ENCODE results near the gene EIF2AK2. TPM values are rescaled to one million over a fixed set of nuclear protein-coding genes. Genes with fewer than 3 reads are reported as not detected.

The EIF2AK2 gene
- total RNA-seq, 1 donor, result 42.3 TPM

DNA sequence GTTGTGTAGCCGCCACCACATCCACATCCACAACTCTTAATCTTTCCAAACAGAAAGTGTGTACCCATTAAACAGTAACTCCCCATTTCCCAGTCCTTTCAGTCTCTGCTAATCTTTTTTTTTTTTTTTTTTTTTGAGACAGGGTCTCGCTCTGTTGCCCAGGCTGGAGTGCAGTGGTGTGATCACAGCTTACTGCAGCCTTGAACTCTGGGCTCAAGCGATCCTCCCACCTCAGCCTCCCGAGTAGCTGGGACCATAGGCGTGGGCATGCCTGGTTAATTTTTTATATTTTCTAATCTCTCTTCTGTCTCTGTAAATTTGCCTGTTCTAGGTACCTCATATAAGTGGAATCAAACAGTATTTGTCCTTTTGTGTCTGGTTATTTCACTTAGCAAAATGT is 3.6 kb downstream of the EIF2AK2 start:
- H3K79me2 ChIP-seq (ENCODE audit: insufficient read depth, low read length), result peaks cover 78% of the 10 kb centered on the region
- peaks cover 20% of the 10 kb centered on the region for H3K4me1 ChIP-seq (ENCODE audit: insufficient read depth, low read length)
- H3K4me2 ChIP-seq (ENCODE audit: insufficient read depth, low read length), result no peak overlapping the region
- no peak for DNase-seq (ENCODE audit: insufficient read length, low spot score, missing footprints)
- H3K4me3 ChIP-seq (ENCODE audit: insufficient read depth, low read length), result no peak overlapping the region
- H3K27ac ChIP-seq (ENCODE audit: low read depth, low read length), result no peak overlapping the region
- H3K27me3 ChIP-seq (ENCODE audit: insufficient read depth, low read length), result no peaks in the 10 kb centered on the region
- H4K20me1 ChIP-seq (ENCODE audit: insufficient read depth, low read length), result peaks cover 17% of the 10 kb centered on the region
- peaks cover 12% of the 10 kb centered on the region for H3K36me3 ChIP-seq (ENCODE audit: insufficient read depth, low read length)
- TF ChIP-seq, protein P1, sequence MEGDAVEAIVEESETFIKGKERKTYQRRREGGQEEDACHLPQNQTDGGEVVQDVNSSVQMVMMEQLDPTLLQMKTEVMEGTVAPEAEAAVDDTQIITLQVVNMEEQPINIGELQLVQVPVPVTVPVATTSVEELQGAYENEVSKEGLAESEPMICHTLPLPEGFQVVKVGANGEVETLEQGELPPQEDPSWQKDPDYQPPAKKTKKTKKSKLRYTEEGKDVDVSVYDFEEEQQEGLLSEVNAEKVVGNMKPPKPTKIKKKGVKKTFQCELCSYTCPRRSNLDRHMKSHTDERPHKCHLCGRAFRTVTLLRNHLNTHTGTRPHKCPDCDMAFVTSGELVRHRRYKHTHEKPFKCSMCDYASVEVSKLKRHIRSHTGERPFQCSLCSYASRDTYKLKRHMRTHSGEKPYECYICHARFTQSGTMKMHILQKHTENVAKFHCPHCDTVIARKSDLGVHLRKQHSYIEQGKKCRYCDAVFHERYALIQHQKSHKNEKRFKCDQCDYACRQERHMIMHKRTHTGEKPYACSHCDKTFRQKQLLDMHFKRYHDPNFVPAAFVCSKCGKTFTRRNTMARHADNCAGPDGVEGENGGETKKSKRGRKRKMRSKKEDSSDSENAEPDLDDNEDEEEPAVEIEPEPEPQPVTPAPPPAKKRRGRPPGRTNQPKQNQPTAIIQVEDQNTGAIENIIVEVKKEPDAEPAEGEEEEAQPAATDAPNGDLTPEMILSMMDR (IDR thresholded peaks at IDR 0.05; ENCODE audit: extremely low read depth, low read depth, low read length), result no peak
- no peaks in the 10 kb centered on the region for H3K9me3 ChIP-seq (ENCODE audit: low read depth, low read length)
- no peak overlapping the region for H2AFZ ChIP-seq (ENCODE audit: low read length)

DNA sequence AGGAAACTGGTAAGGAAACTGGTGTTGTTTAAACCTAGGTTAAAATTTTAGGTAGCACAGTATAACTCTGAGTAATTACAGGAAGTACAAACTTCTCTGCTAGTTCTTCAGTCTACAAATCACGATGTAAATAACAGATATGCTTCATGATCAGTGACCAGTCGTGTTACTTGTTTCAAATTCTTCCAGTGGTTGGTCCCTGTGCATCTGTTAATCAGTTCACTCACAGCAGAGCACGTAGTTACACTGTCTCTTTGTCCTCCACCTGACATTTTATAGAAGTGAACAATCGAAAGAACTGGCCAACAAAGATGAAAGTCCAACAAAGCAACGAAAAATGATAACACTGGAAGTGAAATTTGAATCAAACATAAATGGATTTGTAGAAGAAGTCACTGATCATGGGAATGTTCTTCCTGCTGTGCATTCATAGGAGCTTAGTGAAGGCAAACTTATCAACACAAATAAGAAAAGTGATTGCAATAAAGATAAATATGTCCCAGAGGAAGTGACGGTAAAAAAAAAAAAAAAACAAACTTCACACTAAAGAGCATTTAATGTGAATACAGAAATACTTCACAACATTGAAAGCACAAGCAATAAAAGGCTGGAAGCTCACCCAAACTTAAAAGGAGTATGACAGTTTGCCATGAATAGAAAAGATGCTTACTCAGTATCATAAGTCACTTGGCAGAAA is 7.0 kb downstream of the EIF2AK2 start:
- peaks cover 61% of the 10 kb centered on the region for H3K79me2 ChIP-seq (ENCODE audit: insufficient read depth, low read length)
- peaks cover 39% of the 10 kb centered on the region for H3K36me3 ChIP-seq (ENCODE audit: insufficient read depth, low read length)
- no peak overlapping the region for H3K27ac ChIP-seq (ENCODE audit: low read depth, low read length)
- no peaks in the 10 kb centered on the region for H3K9me3 ChIP-seq (ENCODE audit: low read depth, low read length)
- DNase-seq (ENCODE audit: insufficient read length, low spot score, missing footprints), result no peak
- no peak overlapping the region for H2AFZ ChIP-seq (ENCODE audit: low read length)
- no peak overlapping the region for H3K4me2 ChIP-seq (ENCODE audit: insufficient read depth, low read length)
- peaks cover 17% of the 10 kb centered on the region for H4K20me1 ChIP-seq (ENCODE audit: insufficient read depth, low read length)
- peaks cover 5% of the 10 kb centered on the region for H3K4me1 ChIP-seq (ENCODE audit: insufficient read depth, low read length)
- TF ChIP-seq, protein P1 (IDR thresholded peaks at IDR 0.05; ENCODE audit: extremely low read depth, low read depth, low read length), result no peak
- H3K4me3 ChIP-seq (ENCODE audit: insufficient read depth, low read length), result no peak overlapping the region
- no peaks in the 10 kb centered on the region for H3K27me3 ChIP-seq (ENCODE audit: insufficient read depth, low read length)

DNA sequence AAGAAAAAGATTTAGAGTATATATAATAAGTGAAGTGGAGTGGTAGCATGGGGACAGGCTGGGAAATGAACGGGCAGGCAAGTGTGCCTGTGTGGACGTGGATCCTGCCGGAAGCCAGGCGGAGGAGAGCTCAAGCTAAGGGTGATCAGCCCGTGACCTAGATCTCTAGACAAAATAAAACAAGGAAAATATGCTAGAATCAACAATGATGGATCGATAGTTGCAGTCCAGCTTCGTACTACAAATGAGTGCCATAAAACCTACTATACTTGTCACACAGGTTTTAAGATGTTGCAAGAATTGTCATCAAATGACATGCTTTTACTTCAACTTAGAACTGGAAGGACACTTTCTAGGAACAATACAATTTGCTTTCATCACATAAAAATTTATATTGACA is 8.5 kb downstream of the EIF2AK2 start:
- no peak for DNase-seq (ENCODE audit: insufficient read length, low spot score, missing footprints)
- Histone ChIP-seq H3K4me3 (ENCODE audit: insufficient read depth, low read length) (no peak overlapping the region), H3K27me3 (ENCODE audit: insufficient read depth, low read length) (no peaks in the 10 kb centered on the region), H3K79me2 (ENCODE audit: insufficient read depth, low read length) (peaks cover 49% of the 10 kb centered on the region), H3K9me3 (ENCODE audit: low read depth, low read length) (no peaks in the 10 kb centered on the region), H3K4me1 (ENCODE audit: insufficient read depth, low read length) (peaks cover 5% of the 10 kb centered on the region), H3K4me2 (ENCODE audit: insufficient read depth, low read length) (no peak overlapping the region), H2AFZ (ENCODE audit: low read length) (no peak overlapping the region), H4K20me1 (ENCODE audit: insufficient read depth, low read length) (peaks cover 15% of the 10 kb centered on the region), H3K36me3 (ENCODE audit: insufficient read depth, low read length) (peaks cover 43% of the 10 kb centered on the region), H3K27ac (ENCODE audit: low read depth, low read length) (no peak overlapping the region)
- TF ChIP-seq, protein P1 (IDR thresholded peaks at IDR 0.05; ENCODE audit: extremely low read depth, low read depth, low read length), result no peak

DNA sequence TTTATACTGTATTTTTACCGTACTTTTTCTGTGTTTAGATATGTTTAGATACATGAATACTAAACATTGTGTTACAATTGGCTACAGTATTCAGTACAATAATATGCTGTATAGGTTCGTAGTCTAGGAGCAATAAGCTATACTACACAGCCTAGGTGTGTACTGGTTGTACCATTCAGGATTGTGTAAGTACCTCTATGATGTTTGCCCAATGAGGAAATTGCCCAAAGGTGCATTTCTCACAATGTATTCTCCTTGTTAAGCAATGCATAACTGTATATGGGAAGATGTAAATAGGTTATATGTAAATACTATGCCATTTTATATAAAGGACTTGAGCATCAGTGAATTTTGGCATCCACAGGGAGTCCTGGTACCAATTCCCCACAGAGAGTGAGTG is 10.7 kb downstream of the EIF2AK2 start:
- H3K4me2 ChIP-seq (ENCODE audit: insufficient read depth, low read length), result no peak overlapping the region
- no peak for DNase-seq (ENCODE audit: insufficient read length, low spot score, missing footprints)
- H4K20me1 ChIP-seq (ENCODE audit: insufficient read depth, low read length), result peaks cover 9% of the 10 kb centered on the region
- no peak overlapping the region for H3K4me3 ChIP-seq (ENCODE audit: insufficient read depth, low read length)
- no peaks in the 10 kb centered on the region for H3K27me3 ChIP-seq (ENCODE audit: insufficient read depth, low read length)
- H3K4me1 ChIP-seq (ENCODE audit: insufficient read depth, low read length), result peaks cover 2% of the 10 kb centered on the region
- TF ChIP-seq, protein P1 (IDR thresholded peaks at IDR 0.05; ENCODE audit: extremely low read depth, low read depth, low read length), result no peak
- H3K27ac ChIP-seq (ENCODE audit: low read depth, low read length), result no peak overlapping the region
- H3K36me3 ChIP-seq (ENCODE audit: insufficient read depth, low read length), result peaks cover 53% of the 10 kb centered on the region
- H3K9me3 ChIP-seq (ENCODE audit: low read depth, low read length), result no peaks in the 10 kb centered on the region
- H2AFZ ChIP-seq (ENCODE audit: low read length), result no peak overlapping the region
- H3K79me2 ChIP-seq (ENCODE audit: insufficient read depth, low read length), result peaks cover 27% of the 10 kb centered on the region

Measured in osteoblast (primary cell).